ENCODE data around the gene CCER1.

The CCER1 gene

GRCh38 chr12:90978117-90978770 lies 23.3 kb upstream of the CCER1 start:
- no peaks in the 10 kb centered on the region for H3K4me1 Mint-ChIP-seq
- H3K9me3 Mint-ChIP-seq: no peaks in the 10 kb centered on the region
- no peak overlapping the region for H3K4me3 Mint-ChIP-seq
- peak; percentile 49 for ATAC-seq
- H3K36me3 Mint-ChIP-seq: no peaks in the 10 kb centered on the region
- H3K27ac Mint-ChIP-seq: no peak overlapping the region
- H3K27me3 Mint-ChIP-seq: no peaks in the 10 kb centered on the region

GRCh38 chr12:90977224-90977623 lies 22.2 kb upstream of the CCER1 start:
- Mint-ChIP-seq H3K27ac (no peak overlapping the region), H3K27me3 (no peaks in the 10 kb centered on the region), H3K4me1 (no peaks in the 10 kb centered on the region)

GRCh38 chr12:90974286-90974685 lies 19.3 kb upstream of the CCER1 start:
- H3K36me3 Mint-ChIP-seq: no peaks in the 10 kb centered on the region
- no peak for ATAC-seq
- H3K9me3 Mint-ChIP-seq: no peaks in the 10 kb centered on the region
- H3K27ac Mint-ChIP-seq: no peak overlapping the region
- no peaks in the 10 kb centered on the region for H3K27me3 Mint-ChIP-seq
- H3K4me1 Mint-ChIP-seq: no peaks in the 10 kb centered on the region
- H3K4me3 Mint-ChIP-seq: no peak overlapping the region

More at GRCh38 chr12:90977224-90977623, 22.2 kb upstream of the CCER1 start:
- Mint-ChIP-seq H3K4me3 (no peak overlapping the region), H3K36me3 (no peaks in the 10 kb centered on the region), H3K9me3 (no peaks in the 10 kb centered on the region)
- no peak for ATAC-seq

GRCh38 chr12:90972226-90972625 lies 17.2 kb upstream of the CCER1 start:
- no peaks in the 10 kb centered on the region for H3K9me3 Mint-ChIP-seq
- ATAC-seq: no peak
- H3K36me3 Mint-ChIP-seq: no peaks in the 10 kb centered on the region
- no peak overlapping the region for H3K27ac Mint-ChIP-seq
- no peak overlapping the region for H3K4me3 Mint-ChIP-seq
- H3K27me3 Mint-ChIP-seq: no peaks in the 10 kb centered on the region
- no peaks in the 10 kb centered on the region for H3K4me1 Mint-ChIP-seq

- no peaks in the 10 kb centered on the region for H3K9me3 Mint-ChIP-seq
- H3K27me3 Mint-ChIP-seq: no peaks in the 10 kb centered on the region
- H3K36me3 Mint-ChIP-seq: no peaks in the 10 kb centered on the region
- ATAC-seq: no peak
- H3K4me1 Mint-ChIP-seq: no peaks in the 10 kb centered on the region
- H3K27ac Mint-ChIP-seq: no peak overlapping the region
- no peak overlapping the region for H3K4me3 Mint-ChIP-seq
Observed at GRCh38 chr12:90970911-90971310, 15.9 kb upstream of the CCER1 start.

- H3K4me3 Mint-ChIP-seq: no peak overlapping the region
- H3K36me3 Mint-ChIP-seq: no peaks in the 10 kb centered on the region
Observed at GRCh38 chr12:90970471-90970870, 15.5 kb upstream of the CCER1 start.

GRCh38 chr12:90969851-90970250 lies 14.9 kb upstream of the CCER1 start:
- H3K36me3 Mint-ChIP-seq: no peaks in the 10 kb centered on the region
- no peak for ATAC-seq
- H3K27ac Mint-ChIP-seq: no peak overlapping the region
- H3K27me3 Mint-ChIP-seq: no peaks in the 10 kb centered on the region
- H3K9me3 Mint-ChIP-seq: no peaks in the 10 kb centered on the region
- H3K4me1 Mint-ChIP-seq: no peaks in the 10 kb centered on the region
- no peak overlapping the region for H3K4me3 Mint-ChIP-seq

More at GRCh38 chr12:90970471-90970870, 15.5 kb upstream of the CCER1 start:
- Mint-ChIP-seq H3K27ac (no peak overlapping the region), H3K4me1 (no peaks in the 10 kb centered on the region), H3K27me3 (no peaks in the 10 kb centered on the region), H3K9me3 (no peaks in the 10 kb centered on the region)
- ATAC-seq: peak; percentile 48

GRCh38 chr12:90969346-90969745 lies 14.4 kb upstream of the CCER1 start:
- ATAC-seq: no peak
- Mint-ChIP-seq H3K36me3 (no peaks in the 10 kb centered on the region), H3K9me3 (no peaks in the 10 kb centered on the region), H3K27me3 (no peaks in the 10 kb centered on the region), H3K4me1 (no peaks in the 10 kb centered on the region), H3K27ac (no peak overlapping the region), H3K4me3 (no peak overlapping the region)

- Mint-ChIP-seq H3K9me3 (no peaks in the 10 kb centered on the region), H3K36me3 (no peaks in the 10 kb centered on the region), H3K4me1 (no peaks in the 10 kb centered on the region), H3K27me3 (no peaks in the 10 kb centered on the region), H3K4me3 (no peak overlapping the region), H3K27ac (no peak overlapping the region)
- ATAC-seq: no peak
Observed at GRCh38 chr12:90965204-90965603, 10.2 kb upstream of the CCER1 start.

GRCh38 chr12:90964616-90965015 lies 9.6 kb upstream of the CCER1 start:
- no peaks in the 10 kb centered on the region for H3K36me3 Mint-ChIP-seq
- ATAC-seq: no peak
- no peak overlapping the region for H3K27ac Mint-ChIP-seq
- H3K9me3 Mint-ChIP-seq: no peaks in the 10 kb centered on the region
- no peak overlapping the region for H3K4me3 Mint-ChIP-seq
- H3K4me1 Mint-ChIP-seq: no peaks in the 10 kb centered on the region
- peaks cover 5% of the 10 kb centered on the region for H3K27me3 Mint-ChIP-seq

- no peak overlapping the region for H3K27ac Mint-ChIP-seq
- peaks cover 8% of the 10 kb centered on the region for H3K27me3 Mint-ChIP-seq
- H3K4me1 Mint-ChIP-seq: no peaks in the 10 kb centered on the region
- no peak for ATAC-seq
- H3K36me3 Mint-ChIP-seq: no peaks in the 10 kb centered on the region
- no peaks in the 10 kb centered on the region for H3K9me3 Mint-ChIP-seq
- H3K4me3 Mint-ChIP-seq: no peak overlapping the region
Observed at GRCh38 chr12:90963946-90964345, 9.0 kb upstream of the CCER1 start.

- Mint-ChIP-seq H3K36me3 (no peaks in the 10 kb centered on the region), H3K27ac (no peak overlapping the region), H3K27me3 (peaks cover 8% of the 10 kb centered on the region), H3K4me3 (no peak overlapping the region), H3K4me1 (no peaks in the 10 kb centered on the region), H3K9me3 (peaks cover 3% of the 10 kb centered on the region)
- ATAC-seq: no peak
Observed at GRCh38 chr12:90961154-90961553, 6.2 kb upstream of the CCER1 start.

GRCh38 chr12:90959538-90960139 lies 4.7 kb upstream of the CCER1 start:
- Mint-ChIP-seq H3K27ac (no peak overlapping the region), H3K36me3 (no peaks in the 10 kb centered on the region), H3K27me3 (peaks cover 8% of the 10 kb centered on the region), H3K4me1 (no peaks in the 10 kb centered on the region), H3K9me3 (peaks cover 3% of the 10 kb centered on the region), H3K4me3 (no peak overlapping the region)
- no peak for ATAC-seq

GRCh38 chr12:90959032-90959431 lies 4.1 kb upstream of the CCER1 start:
- ATAC-seq: no peak
- Mint-ChIP-seq H3K27me3 (peaks cover 8% of the 10 kb centered on the region), H3K4me1 (no peaks in the 10 kb centered on the region), H3K4me3 (no peak overlapping the region), H3K36me3 (no peaks in the 10 kb centered on the region), H3K9me3 (peaks cover 3% of the 10 kb centered on the region), H3K27ac (no peak overlapping the region)

GRCh38 chr12:90958347-90958746 lies 3.4 kb upstream of the CCER1 start:
- Mint-ChIP-seq H3K9me3 (peaks cover 3% of the 10 kb centered on the region), H3K4me3 (no peak overlapping the region), H3K27me3 (peaks cover 8% of the 10 kb centered on the region), H3K4me1 (no peaks in the 10 kb centered on the region), H3K36me3 (no peaks in the 10 kb centered on the region), H3K27ac (no peak overlapping the region)
- ATAC-seq: no peak

- Mint-ChIP-seq H3K4me1 (no peaks in the 10 kb centered on the region), H3K27ac (no peak overlapping the region), H3K9me3 (peaks cover 3% of the 10 kb centered on the region), H3K4me3 (no peak overlapping the region), H3K27me3 (peaks cover 2% of the 10 kb centered on the region), H3K36me3 (no peaks in the 10 kb centered on the region)
- no peak for ATAC-seq
Observed at GRCh38 chr12:90954428-90954827, 548 bp downstream of the CCER1 start.
